Body of pancreas (tissue), 4 donors: ENCODE measurements around the gene PRSS53. TPM values are rescaled to one million over a fixed set of nuclear protein-coding genes. Genes with fewer than 3 reads are reported as not detected.

Source experiments
- ATAC-seq: fragments of 150-250 bp; one replicate; pipeline ENCODE4 v1.9.1; 2016
- DNase-seq, 4 donors: peaks; one replicate each; pipeline ENCODE4 v3.0.0-alpha.2; 2019
- H3K27ac ChIP-seq, 4 donors: fragments of 200-600 bp; sonication (generic); 1 replicate in 3 of 4; 2 replicates in 1 of 4; pipeline versions ENCODE4 v1.5.1 to v1.6.1; 2016 to 2019; ENCODE audit warnings: mild to moderate bottlenecking in 1 of 4, mixed read lengths in 1 of 4, moderate library complexity in 1 of 4
- H3K27me3 ChIP-seq, 2 donors: fragments of 200-600 bp; sonication (generic); one replicate each; pipeline ENCODE4 v1.6.0; 2016; ENCODE audit warnings: mild to moderate bottlenecking in 1 of 2
- H3K36me3 ChIP-seq, 2 donors: fragments of 200-600 bp; sonication (generic); replicated peaks in 1 of 2; 2 replicates each; pipeline ENCODE4 v1.5.1; 2016; ENCODE audit warnings: low read depth in 2 of 2; ENCODE audit not compliant: insufficient read depth in 1 of 2
- H3K4me1 ChIP-seq: fragments of 200-600 bp; sonication (generic); one replicate; pipeline ENCODE4 v1.6.0; 2016
- H3K4me3 ChIP-seq, 2 donors: fragments of 200-600 bp; sonication (generic); 1 replicate in 1 of 2; 2 replicates in 1 of 2; pipeline ENCODE4 v1.5.1; 2016 to 2019
- H3K9me3 ChIP-seq, 3 donors: fragments of 200-600 bp; sonication (generic); 1 replicate in 2 of 3; 2 replicates in 1 of 3; pipeline ENCODE4 v1.5.1; 2016
- CTCF ChIP-seq, 7 experiments: fragments of 450-650 bp in 4 of 7; fragments of 200-600 bp in 3 of 7; sonication (generic) in 3 of 7; IDR thresholded peaks; one replicate each; pipeline ENCODE4 v1.5.1; 2016 to 2019; ENCODE audit warnings: antibody characterized with exemption in 7 of 7
- POLR2A ChIP-seq, 3 donors: fragments of 450-650 bp; IDR thresholded peaks; one replicate each; pipeline ENCODE4 v1.6.1; 2016; ENCODE audit warnings: antibody characterized with exemption in 3 of 3, mild to moderate bottlenecking in 2 of 3
- WGBS, 2 donors: methylation state at CpG; one replicate each; pipeline ENCODE4 v1.1.5; 2017; 5-methylcytosine and 5-hydroxymethylcytosine counted together
- intact Hi-C: fragments of 100-400 bp; cut with DNase I; formaldehyde crosslinking; loops from one replicate; pipeline ENCODE4 v1.15.1; 2023
- total RNA-seq, 2 donors: library from RNA; depleted of rRNA; stranded (reverse); fragments of >200 nt; gene quantifications; one replicate each; pipeline ENCODE4 v1.1.0, GENCODE V29; 2016

The PRSS53 gene
- total RNA-seq, 2 donors from 2014 or later = 3.0 to 6.0 TPM

- intact Hi-C loops = no loop called here
- Histone ChIP-seq H3K27ac (no peak overlapping the region), H3K27me3 (no peaks in the 10 kb centered on the region), H3K9me3 (no peaks in the 10 kb centered on the region), H3K4me3 (no peak overlapping the region), H3K4me1 (no peaks in the 10 kb centered on the region), H3K36me3 (peaks cover 8 to 27% of the 10 kb centered on the region in 2 donors)
- no peak for TF ChIP-seq POLR2A (IDR thresholded peaks at IDR 0.05)
- TF ChIP-seq CTCF (IDR thresholded peaks at IDR 0.05) = no peak
- ATAC-seq (no peak), DNase-seq (no peak)
- WGBS, 2 donors = 63 to 82% methylated on average over 3 to 14 of the region's 14 CpGs
Measured at GRCh38 chr16:31082368-31083045, 6.2 kb downstream of the PRSS53 start.

DNA sequence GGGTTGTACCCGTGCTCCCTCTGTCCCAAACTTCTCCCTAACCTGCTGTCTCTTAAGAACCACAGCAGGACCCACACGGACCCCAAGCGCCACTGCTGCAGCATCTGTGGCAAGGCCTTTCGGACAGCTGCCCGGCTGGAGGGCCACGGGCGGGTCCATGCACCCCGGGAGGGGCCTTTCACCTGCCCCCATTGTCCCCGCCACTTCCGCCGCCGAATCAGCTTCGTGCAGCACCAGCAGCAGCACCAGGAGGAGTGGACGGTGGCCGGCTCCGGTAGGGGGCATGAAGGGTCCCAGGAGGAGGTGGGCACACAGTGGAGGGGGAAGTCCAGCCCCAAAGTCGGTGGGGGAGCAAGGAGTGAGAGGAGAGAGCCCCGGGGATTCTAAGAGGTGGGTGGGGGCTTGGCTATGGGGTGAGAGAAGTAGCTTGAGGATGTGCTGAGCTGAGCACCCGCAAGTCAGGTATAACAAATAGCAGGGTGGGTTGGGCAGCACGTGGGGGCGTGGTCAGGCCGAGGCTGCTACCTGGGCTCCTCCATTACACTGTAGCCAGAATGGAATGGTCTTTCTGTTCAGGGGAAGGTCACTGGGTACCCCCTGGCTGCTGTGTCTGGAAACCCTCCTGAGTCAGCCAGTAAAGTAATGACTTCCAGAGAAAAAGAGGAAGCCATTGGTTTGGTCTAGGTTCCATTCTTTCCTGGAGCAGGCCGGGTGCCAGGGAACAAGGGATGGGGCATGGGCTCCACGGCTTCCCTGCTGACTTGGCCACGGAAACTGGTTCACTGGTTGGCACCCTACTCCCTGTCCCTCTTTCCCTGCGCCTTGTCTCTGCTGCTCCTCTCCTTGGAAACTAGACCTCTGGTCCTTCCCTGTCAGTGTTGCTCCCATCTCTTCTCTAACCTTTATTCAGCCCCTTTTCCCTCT, 7.1 kb downstream of the PRSS53 start:
- no peaks in the 10 kb centered on the region for H3K9me3 ChIP-seq
- ATAC-seq = no peak
- 80 to 83% methylated on average over 13 to 23 of the region's 26 CpGs for WGBS, 2 donors
- TF ChIP-seq POLR2A (IDR thresholded peaks at IDR 0.05) (no peak), CTCF (IDR thresholded peaks at IDR 0.05) (no peak)
- no peak overlapping the region for H3K4me3 ChIP-seq
- no peak for DNase-seq
- no peaks in the 10 kb centered on the region for H3K27me3 ChIP-seq
- H3K27ac ChIP-seq = no peak overlapping the region
- H3K36me3 ChIP-seq = peaks cover 8 to 31% of the 10 kb centered on the region in 2 donors
- intact Hi-C loops = no loop called here
- H3K4me1 ChIP-seq = no peaks in the 10 kb centered on the region

GRCh38 chr16:31080756-31081419, 7.9 kb downstream of the PRSS53 start:
- TF ChIP-seq CTCF (IDR thresholded peaks at IDR 0.05) = no peak
- no peak for TF ChIP-seq POLR2A (IDR thresholded peaks at IDR 0.05)
- Histone ChIP-seq H3K36me3 (peaks cover 8 to 33% of the 10 kb centered on the region in 2 donors), H3K9me3 (no peaks in the 10 kb centered on the region), H3K27ac (no peak overlapping the region), H3K4me3 (no peak overlapping the region), H3K27me3 (no peaks in the 10 kb centered on the region), H3K4me1 (no peaks in the 10 kb centered on the region)
- ATAC-seq = no peak
- intact Hi-C loops = no loop called here
- DNase-seq = no peak
- WGBS, 2 donors = 88 to 90% methylated on average over 10 to 12 of the region's 13 CpGs

GRCh38 chr16:31080035-31080629, 8.6 kb downstream of the PRSS53 start:
- H3K27ac ChIP-seq = no peak overlapping the region
- WGBS, 2 donors = 96 to 100% methylated on average over 4 to 40 of the region's 40 CpGs
- ATAC-seq (no peak), DNase-seq (no peak)
- TF ChIP-seq CTCF (IDR thresholded peaks at IDR 0.05) = no peak
- no peak for TF ChIP-seq POLR2A (IDR thresholded peaks at IDR 0.05)
- H3K9me3 ChIP-seq = no peaks in the 10 kb centered on the region
- no peaks in the 10 kb centered on the region for H3K27me3 ChIP-seq
- H3K4me3 ChIP-seq = no peak overlapping the region
- H3K36me3 ChIP-seq = peaks cover 8 to 33% of the 10 kb centered on the region in 2 donors
- peaks cover 7% of the 10 kb centered on the region for H3K4me1 ChIP-seq
- intact Hi-C loops = no loop called here
